ENCODE data around the gene ITGA2B.

DNA sequence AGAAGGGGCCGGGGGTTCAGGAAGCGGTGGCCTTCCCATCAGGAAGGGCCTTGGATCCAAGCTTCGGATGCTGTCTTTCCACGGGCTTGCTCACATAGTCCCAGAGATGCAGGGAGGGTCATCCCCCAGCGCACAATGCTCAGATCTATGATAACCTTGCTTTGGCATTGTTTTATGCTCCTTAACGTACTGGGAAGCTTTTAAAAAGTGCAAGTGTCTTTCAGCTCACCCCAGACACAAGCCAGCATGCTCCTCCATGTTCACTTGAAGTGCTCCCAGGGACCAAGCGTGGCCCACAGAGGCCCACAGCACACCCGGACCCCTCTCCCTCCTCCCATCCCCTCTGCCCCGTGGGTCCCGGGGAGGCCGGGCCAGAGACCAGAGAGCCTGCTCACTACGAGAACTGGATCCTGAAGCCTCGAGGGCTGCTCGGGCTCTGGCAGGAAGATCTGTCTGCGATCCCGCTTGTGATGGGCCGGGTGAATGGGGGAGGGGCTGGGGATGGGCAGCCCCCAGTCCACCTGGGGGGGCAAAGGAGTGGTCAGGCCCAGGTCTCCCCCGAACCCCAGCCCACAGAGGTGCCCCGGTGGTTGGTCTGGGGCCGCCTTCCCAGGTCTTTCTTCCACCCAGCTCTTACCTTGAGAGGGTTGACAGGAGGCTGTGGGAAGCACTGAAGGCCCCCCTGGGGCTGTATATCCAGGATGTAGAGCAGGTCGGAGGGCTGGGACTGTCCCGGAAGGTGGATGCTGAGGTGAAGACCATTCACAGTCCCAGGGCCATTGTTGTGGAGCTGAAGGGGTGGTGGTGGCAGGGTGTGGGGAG lies 14.0 kb downstream of the ITGA2B start:
- TF ChIP-seq CTCF (conservative IDR thresholded peaks at IDR 0.05; ENCODE audit: low read depth, low read length) (no peak), EZH2 (IDR thresholded peaks at IDR 0.05; ENCODE audit: borderline replicate concordance, low read depth, low read length, poor library complexity, severe bottlenecking) (no peak)

Measured in A673 (cell line).